Measurements from ENCODE around the gene DHX32.
"Not testable (repeated sequence)": the region's sequence is repeated elsewhere in the genome, so short reads cannot be mapped to it uniquely, and the experiment has no call there.

DHX32 gene

GRCh38 chr10:125881192-125881591 is at the start of gene DHX32:
Gene DHX32 (minus strand): TSS chr10:125881292. CDS start chr10:125880824, 468 bp downstream.
- DNase-seq (ENCODE audit: low read depth in 2 of 2): no peak

- DNase-seq (ENCODE audit: low read depth in 2 of 2): no peak
Observed at GRCh38 chr10:125929618-125930017, 48.5 kb upstream of the DHX32 start.

GRCh38 chr10:125928928-125929585 is 48.0 kb upstream of the DHX32 start:
- DNase-seq (ENCODE audit: low read depth in 2 of 2): no peak

- DNase-seq (ENCODE audit: low read depth in 2 of 2): not testable (repeated sequence)
Observed at GRCh38 chr10:125927265-125927664, 46.2 kb upstream of the DHX32 start.

GRCh38 chr10:125926247-125926646 is 45.2 kb upstream of the DHX32 start:
- DNase-seq (ENCODE audit: low read depth in 2 of 2): no peak

GRCh38 chr10:125925262-125925834 is 44.3 kb upstream of the DHX32 start:
- no peak for DNase-seq (ENCODE audit: low read depth in 2 of 2)

- DNase-seq (ENCODE audit: low read depth in 2 of 2): not testable (repeated sequence)
Observed at GRCh38 chr10:125921643-125922306, 40.7 kb upstream of the DHX32 start.

GRCh38 chr10:125917704-125918361 is 36.7 kb upstream of the DHX32 start:
- not testable (repeated sequence) for DNase-seq (ENCODE audit: low read depth in 2 of 2)

- no peak for DNase-seq (ENCODE audit: low read depth in 2 of 2)
Observed at GRCh38 chr10:125916977-125917376, 35.9 kb upstream of the DHX32 start.

- not testable (repeated sequence) for DNase-seq (ENCODE audit: low read depth in 2 of 2)
Observed at GRCh38 chr10:125913277-125913676, 32.2 kb upstream of the DHX32 start.

GRCh38 chr10:125911990-125912389 is 30.9 kb upstream of the DHX32 start:
- no peak for DNase-seq (ENCODE audit: low read depth in 2 of 2)

- DNase-seq (ENCODE audit: low read depth in 2 of 2): no peak
Observed at GRCh38 chr10:125911145-125911544, 30.1 kb upstream of the DHX32 start.

GRCh38 chr10:125909491-125909890 is 28.4 kb upstream of the DHX32 start:
- not testable (repeated sequence) for DNase-seq (ENCODE audit: low read depth in 2 of 2)

GRCh38 chr10:125908813-125909212 is 27.7 kb upstream of the DHX32 start:
- DNase-seq (ENCODE audit: low read depth in 2 of 2): not testable (repeated sequence)

- not testable (repeated sequence) for DNase-seq (ENCODE audit: low read depth in 2 of 2)
Observed at GRCh38 chr10:125907598-125907997, 26.5 kb upstream of the DHX32 start.

GRCh38 chr10:125905069-125905994 is 24.2 kb upstream of the DHX32 start:
- DNase-seq (ENCODE audit: low read depth in 2 of 2): not testable (repeated sequence)

- DNase-seq (ENCODE audit: low read depth in 2 of 2): not testable (repeated sequence)
Observed at GRCh38 chr10:125903135-125903640, 22.1 kb upstream of the DHX32 start.

GRCh38 chr10:125900963-125901362 is 19.9 kb upstream of the DHX32 start:
- DNase-seq (ENCODE audit: low read depth in 2 of 2): not testable (repeated sequence)

GRCh38 chr10:125897317-125897716 is 16.2 kb upstream of the DHX32 start:
- DNase-seq (ENCODE audit: low read depth in 2 of 2): not testable (repeated sequence)

GRCh38 chr10:125896088-125896934 is 15.2 kb upstream of the DHX32 start, which contains the start of gene FANK1:
Gene FANK1 (plus strand): TSS chr10:125896564. CDS start chr10:125896643, 79 bp downstream.
- DNase-seq (ENCODE audit: low read depth in 2 of 2): peak; percentile 60 to 71

Measured in stimulated activated CD8-positive, alpha-beta memory T cell treated with anti-CD3 and anti-CD28 coated beads, Interleukin-7, amount 100 ng/mL, for 4 hours (primary cell).